Measurements from ENCODE around the gene FDX2. TPM values are rescaled to one million over a fixed set of nuclear protein-coding genes. Genes with fewer than 3 reads are reported as not detected.

Gene FDX2
- total and polyA plus RNA-seq, 2 of the 13 experiments (the other 11 are each of a cell fraction or from before 2014, with no cell fraction given) = 21.0 to 24.7 TPM

DNA sequence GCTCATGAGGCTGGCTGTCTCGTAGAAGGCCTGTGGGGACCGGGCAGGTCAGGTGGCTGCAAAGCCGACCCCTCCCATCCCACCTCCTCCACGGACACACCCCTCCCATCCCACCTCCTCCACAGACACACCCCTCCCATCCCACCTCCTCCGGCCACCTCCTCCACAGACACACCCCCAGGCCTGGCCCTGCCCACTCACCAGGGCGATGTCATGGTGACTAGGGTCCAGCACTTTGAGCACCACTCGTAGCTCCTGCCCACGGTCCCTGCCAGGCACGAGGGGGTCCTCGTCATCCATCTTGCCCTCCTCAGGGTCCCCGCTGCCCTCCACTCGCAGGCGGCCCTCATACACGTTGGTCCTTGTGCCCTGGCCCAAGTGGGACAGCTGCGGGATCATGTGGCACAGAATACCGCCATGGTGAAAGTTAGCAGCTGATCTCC, 45.8 kb upstream of the FDX2 start (continued):
- TF ChIP-seq ZNF282 (IDR thresholded peaks at IDR 0.05; ENCODE audit: partially characterized antibody) (no peak), NFRKB (IDR thresholded peaks at IDR 0.05) (no peak), TRIM24 (CRISPR knock-in tag; IDR thresholded peaks at IDR 0.05) (no peak), ZNF451 (CRISPR knock-in tag; IDR thresholded peaks at IDR 0.05) (no peak), REXO4 (CRISPR knock-in tag; IDR thresholded peaks at IDR 0.05; ENCODE audit: borderline replicate concordance) (no peak)
- TF ChIP-seq, protein P1, sequence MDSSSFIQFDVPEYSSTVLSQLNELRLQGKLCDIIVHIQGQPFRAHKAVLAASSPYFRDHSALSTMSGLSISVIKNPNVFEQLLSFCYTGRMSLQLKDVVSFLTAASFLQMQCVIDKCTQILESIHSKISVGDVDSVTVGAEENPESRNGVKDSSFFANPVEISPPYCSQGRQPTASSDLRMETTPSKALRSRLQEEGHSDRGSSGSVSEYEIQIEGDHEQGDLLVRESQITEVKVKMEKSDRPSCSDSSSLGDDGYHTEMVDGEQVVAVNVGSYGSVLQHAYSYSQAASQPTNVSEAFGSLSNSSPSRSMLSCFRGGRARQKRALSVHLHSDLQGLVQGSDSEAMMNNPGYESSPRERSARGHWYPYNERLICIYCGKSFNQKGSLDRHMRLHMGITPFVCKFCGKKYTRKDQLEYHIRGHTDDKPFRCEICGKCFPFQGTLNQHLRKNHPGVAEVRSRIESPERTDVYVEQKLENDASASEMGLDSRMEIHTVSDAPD (CRISPR knock-in tag; IDR thresholded peaks at IDR 0.05) = no peak
- TF ChIP-seq, protein P2, sequence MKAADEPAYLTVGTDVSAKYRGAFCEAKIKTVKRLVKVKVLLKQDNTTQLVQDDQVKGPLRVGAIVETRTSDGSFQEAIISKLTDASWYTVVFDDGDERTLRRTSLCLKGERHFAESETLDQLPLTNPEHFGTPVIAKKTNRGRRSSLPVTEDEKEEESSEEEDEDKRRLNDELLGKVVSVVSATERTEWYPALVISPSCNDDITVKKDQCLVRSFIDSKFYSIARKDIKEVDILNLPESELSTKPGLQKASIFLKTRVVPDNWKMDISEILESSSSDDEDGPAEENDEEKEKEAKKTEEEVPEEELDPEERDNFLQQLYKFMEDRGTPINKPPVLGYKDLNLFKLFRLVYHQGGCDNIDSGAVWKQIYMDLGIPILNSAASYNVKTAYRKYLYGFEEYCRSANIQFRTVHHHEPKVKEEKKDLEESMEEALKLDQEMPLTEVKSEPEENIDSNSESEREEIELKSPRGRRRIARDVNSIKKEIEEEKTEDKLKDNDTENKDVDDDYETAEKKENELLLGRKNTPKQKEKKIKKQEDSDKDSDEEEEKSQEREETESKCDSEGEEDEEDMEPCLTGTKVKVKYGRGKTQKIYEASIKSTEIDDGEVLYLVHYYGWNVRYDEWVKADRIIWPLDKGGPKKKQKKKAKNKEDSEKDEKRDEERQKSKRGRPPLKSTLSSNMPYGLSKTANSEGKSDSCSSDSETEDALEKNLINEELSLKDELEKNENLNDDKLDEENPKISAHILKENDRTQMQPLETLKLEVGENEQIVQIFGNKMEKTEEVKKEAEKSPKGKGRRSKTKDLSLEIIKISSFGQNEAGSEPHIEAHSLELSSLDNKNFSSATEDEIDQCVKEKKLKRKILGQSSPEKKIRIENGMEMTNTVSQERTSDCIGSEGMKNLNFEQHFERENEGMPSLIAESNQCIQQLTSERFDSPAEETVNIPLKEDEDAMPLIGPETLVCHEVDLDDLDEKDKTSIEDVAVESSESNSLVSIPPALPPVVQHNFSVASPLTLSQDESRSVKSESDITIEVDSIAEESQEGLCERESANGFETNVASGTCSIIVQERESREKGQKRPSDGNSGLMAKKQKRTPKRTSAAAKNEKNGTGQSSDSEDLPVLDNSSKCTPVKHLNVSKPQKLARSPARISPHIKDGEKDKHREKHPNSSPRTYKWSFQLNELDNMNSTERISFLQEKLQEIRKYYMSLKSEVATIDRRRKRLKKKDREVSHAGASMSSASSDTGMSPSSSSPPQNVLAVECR (CRISPR knock-in tag; IDR thresholded peaks at IDR 0.05; ENCODE audit: borderline replicate concordance) = no peak

DNA sequence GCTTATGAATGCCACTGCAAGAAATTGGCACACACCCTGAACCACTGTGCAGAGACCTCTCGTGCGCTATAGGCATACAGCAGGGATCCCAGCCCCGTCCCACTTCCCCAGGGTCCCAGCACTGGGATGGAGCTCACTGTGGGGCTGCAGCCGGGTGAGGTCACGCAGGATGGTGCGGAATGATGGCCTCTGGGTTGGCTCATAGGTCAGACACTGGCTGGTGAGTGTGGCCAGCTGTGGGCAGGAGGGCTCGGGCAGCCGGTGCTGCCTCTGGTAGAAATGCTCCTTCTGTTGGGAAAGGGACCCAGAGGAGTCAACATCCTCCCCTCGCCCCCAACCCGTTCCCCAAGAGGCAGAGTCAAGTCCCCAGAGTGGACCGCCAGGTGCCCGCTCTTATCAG, 40.6 kb upstream of the FDX2 start:
- POLR2A ChIA-PET = no interaction called here
- Histone ChIP-seq H3K9ac (ENCODE audit: insufficient read depth, low read depth, low read length) (no peak overlapping the region), H3K27ac (ENCODE audit: extremely low read length, insufficient read depth, low read length) (no peak overlapping the region), H3K4me3 (replicated peaks in 1 of 3; ENCODE audit: insufficient read depth in 1 of 3, low read depth in 2 of 3, low read length in 3 of 3) (no peak overlapping the region), H3K4me1 (ENCODE audit: insufficient read depth, low read length) (no peaks in the 10 kb centered on the region), H2AFZ (ENCODE audit: low read length) (no peak overlapping the region), H3K9me3 (ENCODE audit: low read length) (no peaks in the 10 kb centered on the region), H3K36me3 (replicated peaks in 1 of 2; ENCODE audit: control insufficient read depth in 1 of 2, insufficient read depth in 2 of 2, low read length in 2 of 2) (peaks cover 6 to 14% of the 10 kb centered on the region in 2 experiments; a peak in 4 of 5 replicates), H3K27me3 (ENCODE audit: control insufficient read depth in 1 of 2, insufficient read depth in 2 of 2, low read length in 2 of 2) (no peaks in the 10 kb centered on the region), H3K4me2 (ENCODE audit: low read depth, low read length) (no peak overlapping the region), H3K79me2 (ENCODE audit: insufficient read depth, low read length) (no peaks in the 10 kb centered on the region), H4K20me1 (ENCODE audit: insufficient read depth, low read length) (no peaks in the 10 kb centered on the region)
- FAIRE-seq = no peak
- no peak for DNase-seq (ENCODE audit: low spot score)
- BruUV-seq (replicated peaks) = no TSS peak
- no peak for ATAC-seq
- 98% methylated on average over 6 of the region's 12 CpGs for WGBS (ENCODE audit: low lambda C conversion rate)
- intact Hi-C loops (cut with micrococcal nuclease; ENCODE audit: unreplicated experiment) = no loop called here
- in situ Hi-C loops (cut with HindIII; ENCODE audit: extremely low pct_ligation_motif_present, low pct_unique_long_range_greater_than_20kb) = no loop called here
- CTCF ChIA-PET (ENCODE audit: low intra/inter-chr PET ratio, low total read pairs) = no interaction called here
- TF ChIP-seq, protein P3, sequence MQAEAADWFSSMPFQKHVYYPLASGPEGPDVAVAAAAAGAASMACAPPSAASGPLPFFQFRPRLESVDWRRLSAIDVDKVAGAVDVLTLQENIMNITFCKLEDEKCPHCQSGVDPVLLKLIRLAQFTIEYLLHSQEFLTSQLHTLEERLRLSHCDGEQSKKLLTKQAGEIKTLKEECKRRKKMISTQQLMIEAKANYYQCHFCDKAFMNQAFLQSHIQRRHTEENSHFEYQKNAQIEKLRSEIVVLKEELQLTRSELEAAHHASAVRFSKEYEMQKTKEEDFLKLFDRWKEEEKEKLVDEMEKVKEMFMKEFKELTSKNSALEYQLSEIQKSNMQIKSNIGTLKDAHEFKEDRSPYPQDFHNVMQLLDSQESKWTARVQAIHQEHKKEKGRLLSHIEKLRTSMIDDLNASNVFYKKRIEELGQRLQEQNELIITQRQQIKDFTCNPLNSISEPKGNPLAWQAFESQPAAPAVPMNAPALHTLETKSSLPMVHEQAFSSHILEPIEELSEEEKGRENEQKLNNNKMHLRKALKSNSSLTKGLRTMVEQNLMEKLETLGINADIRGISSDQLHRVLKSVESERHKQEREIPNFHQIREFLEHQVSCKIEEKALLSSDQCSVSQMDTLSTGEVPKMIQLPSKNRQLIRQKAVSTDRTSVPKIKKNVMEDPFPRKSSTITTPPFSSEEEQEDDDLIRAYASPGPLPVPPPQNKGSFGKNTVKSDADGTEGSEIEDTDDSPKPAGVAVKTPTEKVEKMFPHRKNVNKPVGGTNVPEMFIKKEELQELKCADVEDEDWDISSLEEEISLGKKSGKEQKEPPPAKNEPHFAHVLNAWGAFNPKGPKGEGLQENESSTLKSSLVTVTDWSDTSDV (CRISPR knock-in tag; IDR thresholded peaks at IDR 0.05) = no peak
- TF ChIP-seq MED13 (CRISPR knock-in tag; IDR thresholded peaks at IDR 0.05) = no peak
- TF ChIP-seq MAF1 (CRISPR knock-in tag; IDR thresholded peaks at IDR 0.05; ENCODE audit: borderline replicate concordance) = no peak
- TF ChIP-seq SIN3A (IDR thresholded peaks at IDR 0.05; ENCODE audit: borderline replicate concordance, low read depth, low read length) = no peak
- TF ChIP-seq ZNF431 (CRISPR knock-in tag; IDR thresholded peaks at IDR 0.05; ENCODE audit: borderline replicate concordance, low read depth) = no peak
- no peak for TF ChIP-seq ZNF326 (CRISPR knock-in tag; IDR thresholded peaks at IDR 0.05; ENCODE audit: borderline replicate concordance)
- TF ChIP-seq, protein P4, sequence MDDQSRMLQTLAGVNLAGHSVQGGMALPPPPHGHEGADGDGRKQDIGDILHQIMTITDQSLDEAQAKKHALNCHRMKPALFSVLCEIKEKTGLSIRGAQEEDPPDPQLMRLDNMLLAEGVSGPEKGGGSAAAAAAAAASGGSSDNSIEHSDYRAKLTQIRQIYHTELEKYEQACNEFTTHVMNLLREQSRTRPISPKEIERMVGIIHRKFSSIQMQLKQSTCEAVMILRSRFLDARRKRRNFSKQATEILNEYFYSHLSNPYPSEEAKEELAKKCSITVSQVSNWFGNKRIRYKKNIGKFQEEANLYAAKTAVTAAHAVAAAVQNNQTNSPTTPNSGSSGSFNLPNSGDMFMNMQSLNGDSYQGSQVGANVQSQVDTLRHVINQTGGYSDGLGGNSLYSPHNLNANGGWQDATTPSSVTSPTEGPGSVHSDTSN (CRISPR knock-in tag; IDR thresholded peaks at IDR 0.05; ENCODE audit: borderline replicate concordance) = no peak
- no peak for TF ChIP-seq ZNF121 (CRISPR knock-in tag; IDR thresholded peaks at IDR 0.05)
